GM19328 (cell line): ENCODE results near the gene CRTC1.
"Not testable (repeated sequence)": the region's sequence is repeated elsewhere in the genome, so short reads cannot be mapped to it uniquely, and the experiment has no call there.

Source experiments
- ATAC-seq: cut with Tn5 transposase; IDR thresholded peaks from one replicate; pipeline ENCODE4 v1.9.1; 2021; ENCODE audit warnings: mild to moderate bottlenecking, moderate library complexity; ENCODE audit not compliant: unreplicated experiment

Gene CRTC1

GRCh38 chr19:18668744-18669523, 14.5 kb upstream of the CRTC1 start:
- no peak for ATAC-seq

DNA sequence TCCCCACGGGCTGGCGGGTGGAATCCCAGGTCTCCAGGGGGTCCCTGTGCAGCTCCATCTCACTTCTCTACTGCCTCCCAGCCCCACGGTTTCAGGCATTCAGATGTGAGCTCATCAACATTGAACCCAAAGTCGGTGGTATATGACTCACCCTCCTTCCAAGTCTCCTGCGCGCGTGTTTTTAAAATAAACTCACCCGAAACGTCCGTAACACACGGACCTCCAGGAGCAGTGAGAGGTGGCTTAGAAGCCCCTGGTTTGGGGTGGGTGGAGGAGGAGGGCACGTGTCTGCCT, 14.0 kb upstream of the CRTC1 start:
- ATAC-seq = no peak

DNA sequence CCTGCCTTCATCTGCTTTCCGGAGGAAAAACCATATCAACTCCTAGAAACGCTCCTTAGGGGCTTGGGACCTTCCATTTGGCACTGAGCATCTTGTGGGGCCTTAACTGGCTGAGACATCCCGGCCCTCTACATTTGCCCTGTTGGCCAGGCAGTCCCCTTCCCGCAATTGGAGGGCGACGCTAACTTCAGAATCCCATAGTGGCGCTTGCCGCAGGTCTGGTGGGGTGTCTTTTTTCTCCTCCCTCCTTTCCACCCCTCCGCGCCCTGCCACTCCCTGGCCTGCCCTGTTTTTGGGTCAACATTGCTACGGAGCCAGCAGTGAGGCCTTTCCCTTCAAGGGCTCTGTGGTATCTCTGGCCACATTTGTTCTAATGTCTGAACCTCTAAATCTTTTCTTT, 13.6 kb upstream of the CRTC1 start:
- no peak for ATAC-seq

DNA sequence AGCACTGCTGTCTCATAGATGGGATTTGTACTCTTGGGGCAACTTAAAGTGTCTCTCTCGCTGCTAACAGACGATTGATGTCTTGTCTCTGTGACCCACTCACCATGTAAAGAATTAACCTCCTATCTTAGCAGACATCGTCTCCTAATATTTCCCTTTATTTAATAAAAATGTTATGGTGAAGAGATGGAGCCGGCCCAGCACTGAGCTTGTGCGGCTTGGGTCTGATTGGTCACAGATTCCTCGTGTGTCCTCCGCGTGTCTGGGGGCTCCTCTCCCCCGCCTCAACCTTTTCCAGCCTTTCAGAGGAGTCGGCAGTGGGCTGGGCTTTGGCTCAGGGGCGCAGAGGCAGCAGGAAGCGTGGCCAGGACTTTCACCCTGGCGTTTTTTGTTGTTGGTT, 13.2 kb upstream of the CRTC1 start:
- no peak for ATAC-seq

GRCh38 chr19:18671303-18672043, 12.0 kb upstream of the CRTC1 start:
- no peak for ATAC-seq

- no peak for ATAC-seq
Measured at GRCh38 chr19:18672044-18672451, 11.4 kb upstream of the CRTC1 start.

- no peak for ATAC-seq
Measured at GRCh38 chr19:18672606-18673337, 10.7 kb upstream of the CRTC1 start.

DNA sequence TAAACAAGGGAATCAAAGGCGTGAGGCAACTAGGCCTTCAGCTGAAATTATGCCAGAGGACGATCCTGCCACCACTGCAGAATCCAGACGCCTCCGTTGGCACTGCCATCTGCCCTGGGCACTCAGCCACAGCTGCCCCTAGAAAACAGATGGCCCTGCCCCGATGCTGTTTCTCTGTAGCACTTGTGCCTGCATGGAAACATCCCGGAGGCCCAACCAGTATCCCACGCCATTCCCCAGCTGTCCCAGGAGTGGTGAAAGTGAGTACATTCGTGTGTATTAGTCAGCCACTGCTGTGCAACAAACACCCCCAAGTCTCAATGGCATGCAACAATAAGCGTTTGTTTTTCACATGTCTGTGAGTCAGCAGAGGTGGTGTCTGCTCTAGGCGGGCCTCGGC, 8.9 kb upstream of the CRTC1 start:
- ATAC-seq = no peak

DNA sequence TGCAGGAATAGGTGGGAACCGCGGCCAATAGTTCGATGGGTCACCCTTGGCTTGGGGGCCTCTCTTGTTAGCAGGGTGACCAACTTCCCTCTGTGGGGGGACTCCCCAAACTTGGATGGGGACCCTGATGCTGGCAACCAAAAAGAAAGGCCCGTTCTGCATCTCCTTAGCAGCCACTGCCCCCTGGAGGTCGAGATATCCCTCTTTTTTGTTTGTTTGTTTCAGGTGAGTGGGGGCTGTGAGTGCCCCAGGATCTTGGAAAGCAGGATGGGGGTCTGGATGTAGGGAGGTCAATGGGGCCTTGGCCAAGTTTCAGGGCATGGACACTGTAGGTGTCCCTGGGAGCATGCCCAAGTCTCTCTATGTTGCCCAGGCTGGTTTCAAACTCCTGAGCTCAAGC, 7.7 kb upstream of the CRTC1 start:
- ATAC-seq = no peak

DNA sequence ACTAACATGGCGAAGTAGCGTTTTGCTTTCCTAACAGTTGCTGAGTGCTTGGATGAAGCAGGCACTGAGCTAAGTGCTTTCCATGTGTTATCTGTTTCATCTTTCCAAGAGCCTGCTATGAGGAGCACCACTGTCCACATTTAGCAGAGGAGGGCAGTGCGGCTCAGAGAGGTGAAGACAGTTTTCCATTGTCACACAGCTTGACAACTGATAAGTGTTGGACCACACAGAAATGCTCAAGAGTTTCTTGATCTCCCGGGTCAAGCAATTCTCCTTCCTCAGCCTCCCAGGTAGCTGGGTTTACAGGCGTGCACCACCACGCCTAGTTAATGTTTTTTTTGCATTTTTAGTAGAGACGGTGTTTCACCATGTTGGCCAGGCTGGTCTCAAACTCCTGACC, 6.8 kb upstream of the CRTC1 start:
- no peak for ATAC-seq

DNA sequence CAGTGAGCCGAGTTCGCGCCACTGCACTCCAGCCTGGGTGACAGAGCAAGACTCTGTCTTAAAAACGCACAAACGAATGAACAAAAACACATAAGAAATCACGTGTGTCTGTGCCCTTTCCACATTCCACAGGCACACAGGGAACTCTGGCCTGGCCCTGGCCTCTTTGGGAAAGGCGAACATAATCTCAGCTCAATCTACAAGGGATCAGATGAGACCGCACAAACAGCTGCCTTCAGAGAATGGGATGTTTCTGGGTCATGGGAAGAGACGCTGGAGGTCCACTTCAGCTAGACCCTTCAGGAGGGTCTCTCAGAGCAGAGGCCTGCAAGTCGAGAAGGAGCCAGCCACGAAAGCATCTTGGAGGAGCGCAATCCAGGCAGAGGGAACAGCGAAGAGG, 6.3 kb upstream of the CRTC1 start:
- ATAC-seq = no peak

DNA sequence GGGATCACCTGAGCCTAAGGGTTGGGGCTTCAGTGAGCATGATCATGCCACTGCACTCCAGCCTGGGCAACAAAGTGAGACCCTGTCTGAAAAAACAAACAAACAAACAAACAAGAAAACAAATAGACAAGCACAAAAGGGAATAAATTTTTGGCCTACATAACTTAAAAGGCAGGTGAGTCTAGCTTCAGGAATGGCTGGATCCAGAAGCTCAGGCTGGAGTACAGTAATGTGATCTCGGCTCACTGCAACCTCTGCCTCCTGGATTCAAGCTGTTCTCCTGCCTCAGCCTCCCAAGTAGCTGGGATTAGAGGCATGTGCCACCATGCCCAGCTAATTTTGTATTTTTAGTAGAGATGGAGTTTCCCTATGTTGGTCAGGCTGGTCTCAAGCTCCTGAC, 3.3 kb upstream of the CRTC1 start:
- ATAC-seq = not testable (repeated sequence)

GRCh38 chr19:18682807-18683108, 722 bp upstream of the CRTC1 start:
- ATAC-seq = no peak

DNA sequence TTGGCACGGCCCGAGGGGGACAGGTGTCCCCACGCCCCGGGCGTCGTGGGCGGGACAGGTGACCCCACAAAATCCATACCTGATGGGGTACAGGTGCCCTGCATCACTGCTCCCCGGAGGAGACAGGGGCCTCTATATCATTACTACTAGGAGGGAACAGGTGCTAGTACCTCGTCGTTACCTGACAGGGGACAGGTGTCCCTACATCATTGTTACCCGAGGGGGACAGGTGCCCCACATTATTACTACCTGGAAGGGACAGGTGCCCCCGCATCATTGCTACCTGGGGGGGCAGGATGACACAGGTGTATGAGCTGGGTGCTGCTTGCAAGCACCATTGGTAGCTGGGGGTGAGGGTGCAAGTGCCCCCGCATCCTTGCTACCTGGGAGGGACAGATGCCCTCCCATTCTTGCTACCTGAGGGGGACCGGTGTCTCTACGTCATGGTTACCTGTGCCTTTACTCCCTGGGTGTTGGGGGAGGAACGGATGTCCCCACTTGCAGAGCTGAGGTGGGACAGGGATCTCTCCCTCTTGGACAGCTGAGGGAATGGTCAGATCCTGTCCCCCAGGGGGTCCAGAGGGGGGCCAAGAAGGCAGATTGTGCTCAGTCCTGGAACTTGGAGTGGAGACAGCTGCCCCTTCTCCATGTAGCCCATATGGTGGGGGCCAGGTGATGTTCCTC, 620 bp downstream of the CRTC1 start:
- ATAC-seq = peak; percentile 7

- no peak for ATAC-seq
Measured at GRCh38 chr19:18684642-18684993, 1.1 kb downstream of the CRTC1 start.

DNA sequence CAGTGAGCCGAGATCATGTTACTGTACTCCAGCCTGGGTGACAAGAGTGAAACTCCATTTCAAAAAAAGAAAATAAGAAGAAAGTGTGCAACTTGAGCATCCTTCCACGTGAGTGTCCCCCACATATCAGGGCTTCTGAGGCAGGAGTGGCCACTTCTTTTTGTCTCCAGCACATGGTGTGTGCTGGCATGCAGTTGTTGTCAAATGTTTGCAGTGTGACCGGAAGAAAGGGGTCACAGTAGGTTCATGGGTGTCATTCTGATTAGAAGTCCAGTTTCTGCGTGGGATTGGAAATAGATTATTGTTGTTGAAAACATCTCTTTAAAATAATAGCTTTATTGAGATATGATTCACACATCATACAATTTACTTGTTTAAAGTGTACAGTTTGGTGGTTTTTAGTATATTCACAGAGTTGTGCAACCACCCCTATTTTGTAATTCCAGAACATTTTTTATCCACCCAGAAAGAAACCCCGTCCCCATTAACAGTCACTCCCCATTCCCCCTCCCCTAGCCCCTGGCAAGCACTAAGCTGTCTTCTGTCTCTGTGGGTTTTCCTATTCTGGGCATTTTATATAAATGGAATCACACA, 2.2 kb downstream of the CRTC1 start:
- ATAC-seq = no peak

- ATAC-seq = no peak
Measured at GRCh38 chr19:18687740-18688465, 4.4 kb downstream of the CRTC1 start.

GRCh38 chr19:18696023-18696422, 12.5 kb downstream of the CRTC1 start:
- no peak for ATAC-seq

DNA sequence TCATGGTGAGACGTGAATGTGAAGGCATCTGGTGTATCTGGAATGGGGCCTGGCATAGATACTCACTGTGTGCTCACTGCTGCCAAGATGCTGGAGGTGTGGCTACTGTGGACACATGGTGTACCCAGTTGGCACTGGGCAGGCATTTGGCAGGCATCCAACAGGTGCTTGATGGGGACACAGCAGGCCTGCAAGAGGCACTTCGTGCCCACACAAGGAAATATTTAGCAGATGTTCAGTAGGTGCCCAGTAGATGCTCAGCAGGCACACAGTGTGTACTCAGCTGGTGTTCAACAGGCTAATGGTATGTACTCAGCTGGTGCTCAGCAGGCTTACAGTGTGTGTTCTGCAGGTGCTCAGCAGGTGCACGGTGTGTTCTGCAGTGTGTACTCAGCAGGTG, 14.2 kb downstream of the CRTC1 start:
- ATAC-seq = no peak

DNA sequence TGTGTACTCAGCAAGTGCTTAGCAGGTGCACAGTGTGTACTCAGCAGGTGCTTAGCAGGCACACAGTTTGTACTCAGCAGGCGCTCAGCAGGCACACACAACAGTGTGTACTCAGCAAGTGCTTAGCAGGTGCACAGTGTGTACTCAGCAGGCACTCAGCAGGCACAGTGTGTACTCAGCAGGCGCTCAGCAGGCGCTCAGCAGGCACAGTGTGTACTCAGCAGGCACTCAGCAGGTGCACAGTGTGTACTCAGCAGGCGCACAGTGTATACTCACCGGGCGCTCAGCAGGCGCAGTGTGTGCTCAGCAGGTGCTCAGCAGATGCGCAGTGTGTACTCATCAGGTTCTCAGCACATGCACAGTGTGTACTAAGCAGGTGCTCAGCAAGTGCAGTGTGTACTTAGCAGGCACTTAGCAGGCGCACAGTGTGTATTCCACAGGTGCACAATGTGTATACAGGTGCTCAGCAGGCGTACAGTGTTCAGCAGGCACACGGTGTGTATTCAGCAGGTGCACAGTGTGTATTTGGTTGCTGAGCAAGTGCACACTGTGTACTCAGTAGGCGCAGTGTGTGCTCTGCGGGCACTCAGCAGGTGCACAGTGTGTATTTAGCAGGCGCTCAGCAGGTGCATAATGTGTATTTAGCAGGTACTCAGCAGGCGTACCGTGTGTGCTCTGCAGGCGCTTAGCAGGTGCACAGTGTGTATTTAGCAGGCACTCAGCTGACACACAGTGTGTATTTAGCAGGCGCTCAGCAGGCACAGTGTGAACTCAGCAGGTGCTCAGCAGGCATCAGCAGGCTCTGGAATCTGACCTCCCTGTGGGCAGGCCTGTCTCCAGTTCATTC, 15.1 kb downstream of the CRTC1 start:
- no peak for ATAC-seq
